HG03159 (cell line): ENCODE data around the gene BAG5.
A peak's percentile ranks its signal among the peaks of the same experiment; 100 is the strongest.
"Not testable (repeated sequence)": the region's sequence is repeated elsewhere in the genome, so short reads cannot be mapped to it uniquely, and the experiment has no call there.

Experiments used
- ATAC-seq: cut with Tn5 transposase; IDR thresholded peaks from one replicate; pipeline ENCODE4 v1.9.1; 2021; ENCODE audit warnings: mild to moderate bottlenecking, moderate library complexity; ENCODE audit not compliant: unreplicated experiment

Gene BAG5, protein sequence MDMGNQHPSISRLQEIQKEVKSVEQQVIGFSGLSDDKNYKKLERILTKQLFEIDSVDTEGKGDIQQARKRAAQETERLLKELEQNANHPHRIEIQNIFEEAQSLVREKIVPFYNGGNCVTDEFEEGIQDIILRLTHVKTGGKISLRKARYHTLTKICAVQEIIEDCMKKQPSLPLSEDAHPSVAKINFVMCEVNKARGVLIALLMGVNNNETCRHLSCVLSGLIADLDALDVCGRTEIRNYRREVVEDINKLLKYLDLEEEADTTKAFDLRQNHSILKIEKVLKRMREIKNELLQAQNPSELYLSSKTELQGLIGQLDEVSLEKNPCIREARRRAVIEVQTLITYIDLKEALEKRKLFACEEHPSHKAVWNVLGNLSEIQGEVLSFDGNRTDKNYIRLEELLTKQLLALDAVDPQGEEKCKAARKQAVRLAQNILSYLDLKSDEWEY

DNA sequence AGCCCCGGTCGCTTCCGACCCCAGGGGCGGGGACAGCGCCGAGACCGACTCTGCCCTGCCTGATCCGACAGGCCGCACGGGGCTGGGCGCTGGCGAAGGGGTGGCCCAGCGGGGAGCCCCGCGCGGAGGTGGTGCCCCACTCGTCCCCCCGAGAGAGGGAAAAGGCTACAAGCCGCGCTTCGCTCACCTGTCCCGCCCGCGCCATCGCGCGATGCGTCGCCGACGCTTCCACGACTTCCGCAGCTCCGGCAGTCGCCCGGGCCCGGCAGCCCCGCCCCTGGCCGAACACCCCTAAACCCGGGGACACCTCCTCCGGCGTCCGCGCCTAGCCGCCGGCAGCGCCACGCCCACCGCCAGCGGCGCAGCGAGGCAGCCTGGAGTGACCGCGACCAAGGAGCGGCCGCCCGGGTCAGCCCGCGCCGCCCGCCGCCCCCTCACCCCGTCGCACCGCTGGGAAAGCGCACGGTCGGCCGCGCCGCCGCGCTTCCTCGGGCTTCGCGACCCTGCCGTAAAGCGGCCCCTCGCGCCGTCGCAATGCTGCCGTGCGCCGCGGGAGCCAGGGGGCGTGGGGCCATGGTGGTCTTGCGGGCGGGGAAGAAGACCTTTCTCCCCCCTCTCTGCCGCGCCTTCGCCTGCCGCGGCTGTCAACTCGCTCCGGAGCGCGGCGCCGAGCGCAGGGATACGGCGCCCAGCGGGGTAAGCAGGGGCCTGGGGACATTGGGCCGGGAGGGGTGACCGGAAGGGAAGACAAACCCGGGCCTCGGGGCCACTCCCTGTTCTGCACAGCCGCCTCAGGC lies at the start of gene BAG5, which contains the start of gene COA8:
Gene BAG5 (minus strand): TSS at position 229 of the 797 bp plus-strand sequence. CDS start 1,493 bp downstream, outside the sequence.
Gene COA8 (plus strand): TSS at position 532 of the 797 bp plus-strand sequence. CDS start 42 bp downstream, at position 574.
- ATAC-seq = peak; percentile 68

DNA sequence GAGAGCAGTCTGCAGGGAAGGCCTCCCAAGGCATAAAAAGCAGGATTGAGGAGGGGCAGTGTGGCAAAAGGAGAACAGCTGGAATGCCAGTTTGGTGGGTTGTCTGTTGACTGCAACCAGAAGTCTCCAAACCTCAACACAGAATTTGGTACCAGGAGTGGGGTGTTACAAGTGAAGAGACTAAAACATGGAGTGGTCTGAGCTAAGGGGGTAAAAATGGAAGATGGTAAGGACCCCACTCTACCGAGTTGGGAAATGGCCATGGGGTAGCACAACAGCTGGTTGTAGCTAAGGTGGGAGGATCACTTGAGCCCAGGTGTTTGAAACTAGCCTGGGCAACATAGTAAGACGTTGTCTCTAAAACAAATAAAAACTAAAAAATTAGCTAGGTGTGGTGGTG lies 48.8 kb upstream of the BAG5 start:
- no peak for ATAC-seq

DNA sequence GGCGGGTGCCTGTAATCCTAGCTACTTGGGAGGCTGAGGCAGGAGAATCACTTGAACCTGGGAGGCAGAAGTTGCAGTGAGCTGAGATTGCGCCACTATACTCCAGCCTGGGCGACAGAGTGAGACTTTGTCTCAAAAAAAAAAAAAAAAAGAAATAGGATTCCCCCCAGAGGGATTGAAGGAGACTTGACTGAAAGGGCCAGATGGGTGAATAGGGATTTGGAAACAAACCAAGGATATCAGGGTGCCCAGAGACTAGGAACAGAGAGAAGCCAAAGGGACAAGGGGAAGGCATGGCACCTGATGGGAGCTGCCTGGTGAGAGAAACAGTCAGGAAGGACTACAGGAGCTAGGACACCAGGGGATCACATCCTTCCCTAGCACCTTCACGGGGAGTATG lies 46.6 kb upstream of the BAG5 start:
- not testable (repeated sequence) for ATAC-seq

DNA sequence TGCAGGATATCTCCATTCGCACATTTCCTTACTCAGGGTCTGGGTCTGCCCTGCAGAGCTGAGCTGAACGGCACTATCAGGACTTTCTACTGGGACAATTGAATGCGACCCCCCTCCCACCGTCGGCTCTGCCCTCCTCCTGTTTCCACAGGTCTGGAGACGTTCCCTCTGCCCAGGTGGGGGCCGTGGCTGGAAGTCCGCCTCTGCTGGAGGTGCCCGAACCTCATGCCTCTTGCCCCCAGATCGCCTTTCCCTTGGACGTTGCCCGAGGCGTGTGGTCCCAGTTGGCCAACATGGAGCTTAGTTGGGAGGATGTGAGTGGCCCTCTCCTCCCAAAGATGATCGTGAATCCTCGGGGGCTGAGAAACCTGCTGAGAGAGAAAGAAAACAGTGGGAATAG lies 45.4 kb upstream of the BAG5 start:
- ATAC-seq = no peak

DNA sequence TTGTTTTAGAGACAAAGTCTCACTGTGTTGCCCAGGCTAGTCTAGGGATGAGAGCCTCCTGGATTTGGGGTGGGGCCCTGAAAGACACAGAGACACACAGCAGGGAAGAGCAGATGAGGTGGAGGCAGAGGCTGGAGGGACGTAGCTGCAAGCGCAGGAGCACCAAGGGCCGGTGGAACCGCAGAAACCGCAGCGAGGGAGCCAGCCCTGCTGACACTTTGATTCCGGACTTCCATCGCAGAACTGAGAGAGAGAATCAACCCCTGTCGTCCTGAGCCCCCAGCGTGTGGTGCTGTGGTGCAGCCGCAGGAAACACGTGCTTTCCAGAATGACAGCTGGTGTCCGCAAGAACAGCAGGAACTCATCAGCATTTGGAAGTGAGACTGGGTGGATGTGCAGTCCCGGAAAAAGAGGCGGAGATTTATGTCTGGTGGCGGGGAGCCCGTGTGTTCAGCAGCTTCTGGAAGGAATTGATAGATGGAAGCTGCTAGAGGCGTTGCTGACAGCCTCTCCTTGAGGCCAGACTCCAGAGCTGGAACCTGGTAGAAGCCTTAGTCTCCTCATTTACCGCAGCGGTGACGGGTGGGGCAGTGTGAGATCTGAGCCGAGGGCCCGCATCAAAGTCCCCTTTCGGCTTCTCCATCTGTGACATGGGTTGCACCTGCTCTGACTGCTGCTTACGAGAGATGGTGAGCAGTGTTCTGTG lies 44.7 kb upstream of the BAG5 start:
- peak; percentile 61 for ATAC-seq

DNA sequence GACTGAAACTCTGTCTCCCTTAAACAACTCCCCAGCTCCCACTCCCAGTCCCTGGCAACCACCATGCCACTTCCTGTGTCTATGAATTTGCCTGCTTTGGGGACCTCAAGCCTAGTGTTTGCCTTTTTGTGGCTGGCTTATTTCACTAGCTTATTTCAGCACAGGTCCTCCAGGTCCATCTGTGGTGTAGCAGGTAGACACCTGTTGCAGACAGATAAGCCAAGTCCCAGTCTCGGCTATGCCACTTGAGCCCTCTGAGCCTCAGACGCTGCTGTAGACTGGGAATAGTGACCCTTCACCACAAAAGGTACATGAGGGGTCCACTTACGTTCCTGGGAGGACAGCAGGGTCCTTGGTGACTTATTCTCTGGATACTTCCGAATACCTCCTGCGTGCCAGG lies 42.2 kb upstream of the BAG5 start:
- ATAC-seq = no peak

DNA sequence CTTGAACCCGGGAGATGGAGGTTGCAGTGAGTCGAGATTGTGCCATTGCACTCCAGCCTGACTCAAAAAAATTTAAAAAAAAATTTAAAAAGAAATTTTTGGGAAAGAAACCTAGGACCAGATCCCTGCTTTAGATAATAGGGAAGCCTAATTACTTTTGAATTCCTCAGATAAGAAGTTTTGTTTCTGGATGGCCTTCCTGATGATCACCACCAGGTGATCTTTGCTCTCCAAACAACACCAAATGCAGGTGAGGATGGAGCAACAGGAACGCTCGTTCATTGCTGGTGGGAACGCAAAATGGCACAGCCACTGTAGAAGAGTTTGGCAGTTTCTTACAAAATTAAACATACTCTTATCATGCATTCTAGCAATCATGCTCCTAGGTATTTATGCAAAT lies 38.0 kb upstream of the BAG5 start:
- no peak for ATAC-seq

DNA sequence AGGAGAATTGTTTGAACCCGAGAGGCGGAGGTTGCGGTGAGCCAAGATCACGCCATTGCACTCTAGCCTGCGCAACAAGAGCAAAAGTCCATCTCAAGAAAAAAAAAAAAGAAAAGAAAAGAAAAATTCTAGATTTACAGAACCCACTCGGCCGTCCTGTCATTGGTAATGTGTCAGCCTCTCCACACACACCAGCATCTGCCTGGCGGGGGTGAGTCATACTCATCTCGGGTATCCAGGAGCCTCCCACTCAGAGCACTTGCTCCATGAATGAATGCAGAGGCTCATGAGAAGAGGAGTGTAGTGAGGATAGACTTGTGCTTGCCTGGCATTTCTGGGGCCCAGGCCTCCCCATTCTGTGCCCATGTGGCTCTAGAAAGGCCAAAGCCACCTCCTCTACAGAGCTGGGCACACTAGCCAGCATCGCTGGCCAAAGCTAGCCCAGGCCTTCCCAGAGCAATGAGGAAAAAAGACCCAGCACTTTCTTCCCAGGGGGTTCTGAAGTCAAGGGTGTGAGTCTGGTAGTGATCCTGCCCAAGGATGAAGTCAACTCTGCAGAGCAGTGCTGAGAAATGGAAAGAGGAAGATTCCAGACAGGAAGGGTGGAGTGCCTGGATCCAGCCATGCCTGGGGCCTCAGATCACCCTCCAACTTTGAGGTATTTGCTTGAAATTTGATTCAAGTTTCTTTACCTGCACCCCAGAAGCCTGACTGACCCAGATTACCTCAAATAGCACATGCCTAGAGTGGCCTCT lies 35.3 kb upstream of the BAG5 start:
- ATAC-seq = no peak

DNA sequence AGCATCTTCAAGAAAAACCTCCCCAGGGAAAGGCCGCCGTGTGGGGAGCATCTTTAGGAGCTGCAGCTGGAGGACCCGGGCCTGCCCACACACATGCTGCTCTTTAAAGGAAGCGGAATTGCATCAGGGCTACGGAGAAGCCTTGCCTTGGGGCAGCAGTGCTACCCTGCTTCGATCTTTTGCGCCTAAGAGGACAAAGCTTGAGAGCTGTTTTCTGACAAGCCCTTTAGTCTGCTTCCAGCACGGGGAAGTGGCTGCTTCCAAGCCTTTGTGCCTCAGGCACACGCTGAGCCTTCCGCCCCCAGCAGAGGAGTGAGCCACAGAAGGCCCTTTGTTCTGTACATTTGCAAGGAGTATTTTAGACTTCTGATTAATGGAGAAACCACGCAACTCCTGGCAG lies 31.8 kb upstream of the BAG5 start:
- ATAC-seq = no peak

DNA sequence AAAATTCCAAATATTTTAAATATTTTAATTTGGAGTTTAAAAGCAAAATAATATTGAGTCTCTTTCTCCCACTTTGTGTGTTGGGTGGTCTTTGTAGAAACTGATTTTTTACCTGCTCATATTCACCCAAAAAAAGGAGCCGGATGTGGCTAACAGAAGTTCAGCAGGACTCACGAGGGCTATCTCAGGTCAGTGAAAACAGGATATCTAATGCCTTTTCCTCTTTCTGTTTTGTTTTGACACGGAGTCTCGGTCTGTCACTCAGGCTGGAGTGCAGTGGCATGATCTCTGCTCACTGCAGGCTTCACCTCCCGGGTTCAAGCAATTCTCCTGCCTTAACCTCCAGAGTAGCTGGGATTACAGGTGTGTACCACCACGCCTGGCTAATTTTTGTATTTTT lies 31.1 kb upstream of the BAG5 start:
- ATAC-seq = peak; percentile 91

DNA sequence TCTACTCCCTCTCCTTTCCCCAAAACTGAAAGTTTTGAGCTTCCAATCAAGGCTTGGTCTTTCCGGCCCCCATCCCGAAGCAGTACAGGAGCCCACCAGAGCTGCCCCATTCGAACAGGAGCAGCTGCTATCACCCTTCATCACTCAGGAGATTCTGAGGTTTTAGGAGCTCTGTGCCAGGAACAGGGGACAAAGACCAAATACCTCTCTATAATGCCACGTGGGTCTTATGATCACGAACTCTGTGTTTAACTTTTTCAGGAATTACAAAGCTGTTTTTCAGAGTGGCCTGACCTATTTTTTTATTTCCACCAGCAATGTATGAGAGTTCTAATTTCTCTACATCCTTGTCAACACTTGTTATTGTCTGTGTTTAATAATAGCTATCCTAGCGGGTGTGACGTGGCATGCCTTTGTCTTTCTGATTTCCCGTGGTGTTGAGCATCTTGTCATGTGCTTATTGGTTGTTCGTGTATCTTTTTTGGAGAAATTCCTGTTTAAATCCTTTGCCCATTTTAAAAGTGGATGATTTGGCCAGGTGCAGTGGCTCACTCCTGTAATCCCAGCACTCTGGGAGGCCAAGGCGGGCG lies 22.0 kb upstream of the BAG5 start:
- no peak for ATAC-seq

DNA sequence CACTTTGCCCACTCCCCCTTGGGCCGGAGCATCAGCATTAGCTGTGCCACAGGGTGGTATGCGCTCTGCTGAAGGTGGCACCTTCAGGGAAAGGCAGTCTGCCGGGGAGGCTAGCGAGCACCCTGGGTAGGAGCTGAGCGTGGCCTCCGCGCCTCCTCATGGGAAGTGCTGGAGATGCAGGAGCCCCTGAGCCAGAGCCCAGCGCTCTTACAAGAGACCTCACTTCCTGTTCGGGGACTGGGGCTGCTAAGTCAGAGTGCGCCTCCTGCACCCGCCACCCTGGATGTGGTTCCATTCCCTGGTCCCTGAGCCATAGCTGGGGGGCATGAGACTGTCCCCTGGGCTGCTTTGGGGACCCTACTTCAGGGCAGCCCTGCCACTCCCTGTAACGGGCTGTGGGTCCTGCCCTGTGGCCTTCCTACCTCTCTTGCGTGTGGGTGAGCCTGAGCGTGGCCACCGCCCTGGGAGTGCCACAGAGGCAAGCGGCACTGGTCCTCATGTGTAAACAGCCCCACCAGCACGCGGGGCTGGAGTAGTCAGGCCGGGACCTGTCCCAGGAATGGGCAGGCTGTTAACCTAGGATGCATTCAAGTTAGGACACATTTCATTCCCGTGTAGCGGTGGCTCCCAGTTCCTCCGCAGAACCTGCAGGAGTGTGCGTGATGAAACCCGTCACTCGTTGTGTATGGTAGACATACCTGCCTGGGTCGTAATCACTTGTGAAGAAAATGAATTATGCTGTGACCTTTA lies 19.7 kb upstream of the BAG5 start:
- ATAC-seq = no peak

DNA sequence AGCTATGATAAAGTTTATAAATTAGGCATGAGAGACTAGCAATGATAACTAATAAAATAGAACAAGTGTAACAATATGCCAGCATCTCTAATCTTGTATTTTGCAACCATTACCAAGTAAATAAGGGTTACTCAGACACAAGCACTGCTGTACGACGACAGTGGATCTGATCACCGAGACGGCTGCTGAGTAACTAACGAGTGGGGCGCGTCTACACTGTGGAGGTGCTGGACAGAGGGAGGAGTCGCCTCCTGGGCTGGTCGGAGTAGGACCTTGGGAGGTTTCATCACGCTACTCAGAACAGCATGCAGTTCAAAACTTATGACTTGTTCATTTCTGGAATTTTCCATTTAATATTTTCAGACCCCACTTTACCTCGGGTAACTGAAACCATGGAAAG lies 18.7 kb upstream of the BAG5 start:
- no peak for ATAC-seq

DNA sequence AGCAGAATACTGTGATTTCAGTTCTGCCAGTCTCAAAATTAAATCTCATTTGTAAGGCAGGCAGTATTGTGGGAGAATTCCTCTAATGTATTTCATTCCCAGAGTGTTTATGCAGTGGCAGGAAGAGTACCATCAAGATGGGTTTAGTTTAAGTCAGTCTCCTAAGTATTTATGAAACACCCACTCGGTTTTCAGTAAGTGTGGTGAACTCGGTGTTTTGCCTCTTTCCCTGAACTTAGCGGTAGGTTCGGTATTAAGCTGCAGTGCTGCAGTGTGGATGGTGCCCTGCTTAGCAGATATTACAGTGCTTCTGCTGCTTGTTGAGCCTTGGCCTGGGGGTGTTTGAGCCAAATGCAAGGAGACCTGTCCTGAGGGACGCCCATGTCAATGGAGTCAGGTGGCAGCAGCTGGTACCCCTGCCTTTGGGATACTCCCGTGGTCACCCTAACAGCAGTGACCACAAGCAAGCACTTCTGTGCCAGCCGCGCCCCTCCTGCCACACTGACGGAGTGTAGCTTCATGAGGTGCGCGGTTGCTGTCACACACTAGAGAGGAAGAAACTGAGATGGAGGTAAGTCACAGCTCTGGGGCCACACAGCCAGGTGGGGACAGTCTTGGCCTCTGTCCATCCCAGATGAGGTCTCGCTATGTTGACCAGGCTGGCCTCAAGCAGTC lies 16.1 kb upstream of the BAG5 start:
- no peak for ATAC-seq

DNA sequence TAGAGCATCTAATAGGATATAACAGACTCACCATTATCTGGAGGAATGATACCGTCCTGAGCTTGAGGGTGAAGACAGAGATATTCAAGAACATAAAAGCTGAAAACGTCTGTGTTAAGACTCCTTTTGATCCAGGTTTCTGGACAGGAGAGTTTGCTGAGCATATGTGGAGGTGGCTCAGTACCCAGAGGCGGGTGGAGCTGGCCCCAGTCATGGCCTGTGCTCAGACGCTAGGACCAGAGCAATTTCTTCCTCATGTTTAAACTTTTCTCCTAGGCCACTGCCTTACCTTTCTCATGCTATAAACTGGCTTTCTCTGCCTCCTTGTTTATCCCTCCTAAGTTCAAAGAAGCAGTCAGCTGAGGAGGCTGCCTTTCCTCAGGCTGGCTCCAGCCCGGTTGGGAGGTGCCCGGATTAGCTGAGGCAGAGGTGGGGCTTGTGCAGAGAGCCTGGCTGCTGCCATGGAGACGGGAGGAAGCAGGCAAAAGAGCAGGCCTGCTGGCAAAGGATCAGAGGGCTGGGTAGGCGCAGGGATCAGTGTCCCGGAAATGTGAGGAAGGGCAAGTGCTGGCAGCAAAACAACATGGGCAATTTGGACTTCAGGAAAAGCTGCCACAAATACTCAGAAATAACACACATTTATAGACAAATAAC lies 14.0 kb upstream of the BAG5 start:
- no peak for ATAC-seq

DNA sequence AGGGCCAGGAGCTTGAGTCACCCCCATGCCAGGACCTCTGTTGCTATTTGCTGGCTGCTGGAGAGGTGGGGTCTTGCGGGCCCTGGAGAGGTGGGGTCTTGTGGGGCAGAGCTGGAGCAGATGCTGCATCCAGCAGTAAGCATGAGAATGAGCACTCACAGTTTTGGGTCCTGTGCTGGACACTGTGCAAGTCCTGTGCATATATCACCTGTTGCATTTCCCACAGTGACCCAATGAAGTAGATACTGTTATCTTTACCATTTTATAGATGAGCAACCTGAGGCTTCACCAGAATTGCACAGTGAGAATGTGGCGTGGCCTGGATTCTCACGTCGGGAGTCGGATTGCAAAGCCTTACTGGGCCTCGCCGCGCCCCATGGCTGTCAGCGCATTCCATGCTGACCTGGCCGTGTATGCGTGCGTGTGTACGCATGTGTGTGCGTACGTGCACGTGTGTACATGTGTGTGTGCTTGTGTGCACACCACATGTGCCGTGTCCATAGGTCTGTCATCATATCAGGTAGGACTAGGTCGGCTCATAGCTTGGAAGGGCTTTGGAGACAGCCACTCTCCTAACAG lies 12.3 kb upstream of the BAG5 start:
- no peak for ATAC-seq

DNA sequence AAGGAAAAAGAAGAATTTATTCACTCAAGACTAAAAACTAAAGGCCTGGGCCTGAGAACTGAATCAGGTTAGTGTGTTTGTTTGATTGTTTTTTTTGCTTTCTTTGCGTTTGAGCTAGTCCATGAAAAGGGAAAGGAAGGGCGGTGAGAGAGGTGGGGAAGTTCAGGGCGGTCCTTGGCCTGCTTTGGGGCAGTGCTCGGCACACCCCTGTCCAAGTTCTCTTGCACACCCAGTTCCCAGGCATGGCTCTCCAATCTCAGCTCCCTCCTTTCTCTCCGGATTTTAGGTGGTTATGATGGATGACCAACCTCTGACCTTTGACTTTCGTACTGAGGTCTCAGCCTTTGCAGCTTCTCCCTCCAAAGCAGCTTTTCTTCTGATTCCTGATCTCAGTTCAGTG lies 11.6 kb upstream of the BAG5 start:
- ATAC-seq = no peak

DNA sequence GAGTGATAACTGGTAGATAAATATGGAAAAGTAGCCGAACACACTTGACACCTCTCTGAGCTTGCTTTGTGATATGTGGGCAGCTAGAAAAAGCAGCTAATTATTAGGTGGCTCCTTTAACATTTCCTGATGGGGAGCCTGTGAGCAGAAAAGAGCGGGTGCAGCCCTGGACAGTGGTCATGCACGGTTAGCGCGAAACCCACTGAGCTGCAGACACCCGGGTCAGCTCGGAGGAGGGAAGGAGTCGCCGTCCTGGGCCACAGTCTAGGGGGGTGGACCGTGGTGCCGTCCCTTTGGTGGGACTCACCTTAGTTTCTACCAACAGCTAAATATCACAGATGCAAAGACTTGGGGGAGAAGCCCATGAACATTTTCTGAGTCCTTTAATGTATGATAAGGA lies 7.0 kb upstream of the BAG5 start:
- no peak for ATAC-seq
